WTC11 (cell line): ENCODE data around the gene GCFC2. TPM values are rescaled to one million over a fixed set of nuclear protein-coding genes. Genes with fewer than 3 reads are reported as not detected.

Experiments used
- ATAC-seq: fragments of 200-7000 bp; cut with Tn5 transposase; 2 replicates; pipeline ENCODE4 v1.10.0; 2021; ENCODE audit warnings: mild to moderate bottlenecking, moderate library complexity
- CTCF ChIA-PET: fragments of 300-600 bp; sonication (Branson Sonifier 250); formaldehyde crosslinking; loops from one replicate; lab custom pipeline; 2021; ENCODE audit warnings: antibody characterized with exemption; lab: Charles Lee
- POLR2A ChIA-PET: fragments of 350-600 bp; sonication (Branson Sonifier 250); formaldehyde crosslinking; loops from one replicate; lab custom pipeline; 2021; ENCODE audit warnings: antibody characterized with exemption; lab: Charles Lee
- DNase-seq: peaks from one replicate; pipeline ENCODE4 v3.0.0; 2021; ENCODE audit warnings: low spot score
- H3K27ac Mint-ChIP-seq: 2 replicates; pipeline ENCODE4 v1.8.0; 2021; ENCODE audit warnings: mixed read lengths
- H3K27me3 Mint-ChIP-seq: 2 replicates; pipeline ENCODE4 v1.8.0; 2021; ENCODE audit warnings: low read depth, mild to moderate bottlenecking, moderate library complexity, mixed read lengths
- H3K36me3 Mint-ChIP-seq: 2 replicates; pipeline ENCODE4 v1.8.0; 2021; ENCODE audit warnings: mixed read lengths
- H3K4me1 Mint-ChIP-seq: 2 replicates; pipeline ENCODE4 v1.8.0; 2022; ENCODE audit warnings: mixed read lengths
- H3K4me3 Mint-ChIP-seq: 2 replicates; pipeline ENCODE4 v1.8.0; 2021; ENCODE audit warnings: mild to moderate bottlenecking, moderate library complexity, mixed read lengths
- H3K9me3 Mint-ChIP-seq: 2 replicates; pipeline ENCODE4 v1.8.0; 2021; ENCODE audit warnings: mixed read lengths
- ATF1 ChIP-seq: sonication (generic); formaldehyde crosslinking; IDR thresholded peaks from 2 replicates; pipeline ENCODE4 v1.8.1; 2023; ENCODE audit warnings: mild to moderate bottlenecking, moderate library complexity, missing genetic modification reagents
- ESRRA ChIP-seq: sonication (generic); formaldehyde crosslinking; IDR thresholded peaks from 2 replicates; pipeline ENCODE4 v1.8.1; 2022; ENCODE audit warnings: mild to moderate bottlenecking, missing genetic modification reagents, borderline replicate concordance
- FOXK1 ChIP-seq: sonication (generic); formaldehyde crosslinking; IDR thresholded peaks from 2 replicates; pipeline ENCODE4 v1.8.0; 2022; ENCODE audit warnings: mild to moderate bottlenecking, moderate library complexity, missing genetic modification reagents
- GRHL2 ChIP-seq: fragments of 250-450 bp; sonication (Bioruptor Pico); IDR thresholded peaks from 2 replicates; pipeline ENCODE4 v1.8.0; 2022; ENCODE audit warnings: mild to moderate bottlenecking, moderate library complexity; ENCODE audit not compliant: insufficient replicate concordance, severe bottlenecking
- GTF2I ChIP-seq: fragments of 250-450 bp; sonication (Bioruptor Pico); conservative IDR thresholded peaks from 2 replicates; pipeline ENCODE4 v1.4.0; 2021; ENCODE audit warnings: mild to moderate bottlenecking
- JUN ChIP-seq: sonication (generic); formaldehyde crosslinking; IDR thresholded peaks from 2 replicates; pipeline ENCODE4 v1.8.0; 2023; ENCODE audit warnings: mild to moderate bottlenecking, missing genetic modification reagents
- MXD4 ChIP-seq: fragments of 250-450 bp; sonication (Bioruptor Pico); IDR thresholded peaks from 2 replicates; pipeline ENCODE4 v1.8.0; 2021; ENCODE audit warnings: mild to moderate bottlenecking, moderate library complexity, borderline replicate concordance
- NR1H2 ChIP-seq: sonication (generic); formaldehyde crosslinking; IDR thresholded peaks from 2 replicates; pipeline ENCODE4 v1.9.0; 2021; ENCODE audit warnings: mild to moderate bottlenecking, moderate library complexity, missing genetic modification reagents
- PRRX2 ChIP-seq: fragments of 250-450 bp; sonication (Bioruptor Pico); IDR thresholded peaks from 2 replicates; pipeline ENCODE4 v1.8.0; 2021; ENCODE audit warnings: mild to moderate bottlenecking
- TCF7 ChIP-seq: sonication (generic); formaldehyde crosslinking; IDR thresholded peaks from 2 replicates; pipeline ENCODE4 v1.8.0; 2022; ENCODE audit warnings: mild to moderate bottlenecking, low read depth, missing genetic modification reagents, moderate library complexity
- TP53 ChIP-seq: sonication (generic); formaldehyde crosslinking; IDR thresholded peaks from 2 replicates; pipeline ENCODE4 v1.8.1; 2023; ENCODE audit warnings: mild to moderate bottlenecking, missing genetic modification reagents
- ZNF138 ChIP-seq: sonication (generic); formaldehyde crosslinking; conservative IDR thresholded peaks from 2 replicates; pipeline ENCODE4 v1.8.1; 2022; ENCODE audit warnings: mild to moderate bottlenecking, moderate library complexity, missing genetic modification reagents
- ZNF416 ChIP-seq: fragments of 250-450 bp; sonication (Bioruptor Pico); IDR thresholded peaks from 2 replicates; pipeline ENCODE4 v1.9.0; 2021; ENCODE audit warnings: mild to moderate bottlenecking, inconsistent platforms
- ZNF671 ChIP-seq: fragments of 250-450 bp; sonication (Bioruptor Pico); IDR thresholded peaks from 2 replicates; pipeline ENCODE4 v1.8.0; 2021; ENCODE audit warnings: mild to moderate bottlenecking
- total RNA-seq: library from RNA; stranded (reverse); gene quantifications from 3 replicates; pipeline ENCODE4 v1.2.3, GENCODE V29; 2021
- TF ChIP-seq, protein P1 (sequence below): sonication (generic); formaldehyde crosslinking; conservative IDR thresholded peaks from 2 replicates; pipeline ENCODE4 v1.8.1; 2022; ENCODE audit warnings: mild to moderate bottlenecking, missing genetic modification reagents
- TF ChIP-seq, protein P2 (sequence below): fragments of 250-450 bp; sonication (Bioruptor Pico); IDR thresholded peaks from 2 replicates; pipeline ENCODE4 v2.1.2; 2022; ENCODE audit warnings: mild to moderate bottlenecking, moderate library complexity
- TF ChIP-seq, protein P3 (sequence below): sonication (generic); formaldehyde crosslinking; IDR thresholded peaks from 2 replicates; pipeline ENCODE4 v1.8.1; 2022; ENCODE audit warnings: low read depth, missing genetic modification reagents, borderline replicate concordance
- TF ChIP-seq, protein P4 (sequence below): sonication (generic); formaldehyde crosslinking; IDR thresholded peaks from 2 replicates; pipeline ENCODE4 v1.8.0; 2022; ENCODE audit warnings: missing genetic modification reagents
- TF ChIP-seq, protein P5 (sequence below): sonication (generic); formaldehyde crosslinking; IDR thresholded peaks from 2 replicates; pipeline ENCODE4 v1.8.0; 2022; ENCODE audit warnings: mild to moderate bottlenecking, missing genetic modification reagents
- TF ChIP-seq, protein P6 (sequence below): fragments of 250-450 bp; sonication (Bioruptor Pico); IDR thresholded peaks from 2 replicates; pipeline ENCODE4 v1.9.0; 2021; ENCODE audit warnings: mild to moderate bottlenecking

GCFC2 gene
- total RNA-seq, 1 experiment from 2014 or later = 14.4 TPM

DNA sequence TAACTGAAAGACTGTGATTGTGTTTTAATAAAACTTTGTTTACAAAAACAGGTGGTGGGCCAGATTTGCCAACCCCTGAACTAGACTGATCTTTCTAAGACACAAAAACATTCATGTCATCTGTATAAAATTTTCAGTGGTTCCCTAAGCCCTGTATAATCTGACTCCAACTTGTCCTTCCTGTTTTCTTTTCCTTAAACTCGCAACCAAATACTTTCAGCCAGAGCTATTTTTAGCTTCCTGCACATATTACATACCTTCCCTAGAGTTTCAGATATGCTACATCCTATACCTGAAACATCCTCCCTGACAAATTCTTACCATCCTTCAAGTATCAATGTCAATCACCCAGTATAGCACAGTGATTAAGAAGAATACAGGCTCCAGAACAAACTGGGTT, 4.8 kb downstream of the GCFC2 start:
- no peaks in the 10 kb centered on the region for H3K9me3 Mint-ChIP-seq
- TF ChIP-seq, protein P1, sequence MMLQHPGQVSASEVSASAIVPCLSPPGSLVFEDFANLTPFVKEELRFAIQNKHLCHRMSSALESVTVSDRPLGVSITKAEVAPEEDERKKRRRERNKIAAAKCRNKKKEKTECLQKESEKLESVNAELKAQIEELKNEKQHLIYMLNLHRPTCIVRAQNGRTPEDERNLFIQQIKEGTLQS (CRISPR knock-in tag) = no peak
- TF ChIP-seq TP53 (CRISPR knock-in tag) = no peak
- no peak for TF ChIP-seq ZNF416 (CRISPR knock-in tag)
- no peak for TF ChIP-seq GTF2I (CRISPR knock-in tag)
- peaks cover 12% of the 10 kb centered on the region for H3K4me1 Mint-ChIP-seq
- no peak overlapping the region for H3K27ac Mint-ChIP-seq
- CTCF ChIA-PET = no interaction called here
- DNase-seq = no peak
- POLR2A ChIA-PET = no interaction called here
- H3K4me3 Mint-ChIP-seq = no peak overlapping the region
- no peak for ATAC-seq
- H3K36me3 Mint-ChIP-seq = peaks cover 34% of the 10 kb centered on the region
- H3K27me3 Mint-ChIP-seq = no peaks in the 10 kb centered on the region

DNA sequence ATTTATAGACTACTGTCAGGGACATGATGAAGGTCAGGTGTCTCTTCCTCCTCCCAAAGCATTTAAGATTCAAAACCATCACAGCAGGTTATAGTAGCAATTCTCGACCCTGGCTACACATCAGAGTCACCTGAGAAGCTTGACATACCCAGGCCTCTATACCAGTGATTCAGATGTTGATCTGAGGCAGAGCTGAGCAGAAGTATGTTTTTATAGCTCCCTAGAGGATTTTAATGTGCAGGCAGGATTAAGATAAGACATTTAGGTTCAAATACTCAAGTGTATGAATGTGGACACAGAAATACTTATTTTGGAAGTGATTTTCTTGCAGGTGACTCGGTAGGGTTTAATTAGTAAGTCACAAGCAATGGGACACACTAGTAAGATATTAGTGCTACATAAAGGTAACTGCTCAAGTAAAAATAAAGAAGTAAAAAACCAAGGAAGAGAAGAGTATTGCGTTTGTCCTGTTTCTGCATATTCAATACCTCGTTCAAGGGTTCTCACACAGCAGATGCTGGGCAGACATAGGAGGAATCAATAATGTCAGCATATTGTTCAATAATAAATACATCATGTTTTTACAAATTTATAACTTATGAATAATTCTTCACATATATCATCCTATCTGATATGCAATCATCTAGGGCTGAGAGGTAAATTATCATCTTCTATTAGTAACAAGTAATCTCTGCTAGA, 7.0 kb downstream of the GCFC2 start:
- no peaks in the 10 kb centered on the region for H3K9me3 Mint-ChIP-seq
- no peak for DNase-seq
- ChIA-PET POLR2A (no interaction called here), CTCF (no interaction called here)
- no peak overlapping the region for H3K4me3 Mint-ChIP-seq
- no peaks in the 10 kb centered on the region for H3K27me3 Mint-ChIP-seq
- H3K27ac Mint-ChIP-seq = no peak overlapping the region
- no peak for ATAC-seq
- H3K36me3 Mint-ChIP-seq = peaks cover 46% of the 10 kb centered on the region
- H3K4me1 Mint-ChIP-seq = peaks cover 6% of the 10 kb centered on the region
- TF ChIP-seq TCF7 (CRISPR knock-in tag) (no peak), ATF1 (no peak), MXD4 (CRISPR knock-in tag) (no peak), GRHL2 (CRISPR knock-in tag) (no peak), PRRX2 (CRISPR knock-in tag) (no peak), NR1H2 (CRISPR knock-in tag) (no peak), GTF2I (CRISPR knock-in tag) (no peak), ESRRA (CRISPR knock-in tag) (no peak), ZNF138 (CRISPR knock-in tag) (no peak), ZNF671 (CRISPR knock-in tag) (no peak), JUN (CRISPR knock-in tag) (no peak), FOXK1 (CRISPR knock-in tag) (no peak)
- TF ChIP-seq, protein P2, sequence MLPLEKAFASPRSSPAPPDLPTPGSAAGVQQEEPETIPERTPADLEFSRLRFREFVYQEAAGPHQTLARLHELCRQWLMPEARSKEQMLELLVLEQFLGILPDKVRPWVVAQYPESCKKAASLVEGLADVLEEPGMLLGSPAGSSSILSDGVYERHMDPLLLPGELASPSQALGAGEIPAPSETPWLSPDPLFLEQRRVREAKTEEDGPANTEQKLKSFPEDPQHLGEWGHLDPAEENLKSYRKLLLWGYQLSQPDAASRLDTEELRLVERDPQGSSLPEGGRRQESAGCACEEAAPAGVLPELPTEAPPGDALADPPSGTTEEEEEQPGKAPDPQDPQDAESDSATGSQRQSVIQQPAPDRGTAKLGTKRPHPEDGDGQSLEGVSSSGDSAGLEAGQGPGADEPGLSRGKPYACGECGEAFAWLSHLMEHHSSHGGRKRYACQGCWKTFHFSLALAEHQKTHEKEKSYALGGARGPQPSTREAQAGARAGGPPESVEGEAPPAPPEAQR = no peak
- TF ChIP-seq, protein P3, sequence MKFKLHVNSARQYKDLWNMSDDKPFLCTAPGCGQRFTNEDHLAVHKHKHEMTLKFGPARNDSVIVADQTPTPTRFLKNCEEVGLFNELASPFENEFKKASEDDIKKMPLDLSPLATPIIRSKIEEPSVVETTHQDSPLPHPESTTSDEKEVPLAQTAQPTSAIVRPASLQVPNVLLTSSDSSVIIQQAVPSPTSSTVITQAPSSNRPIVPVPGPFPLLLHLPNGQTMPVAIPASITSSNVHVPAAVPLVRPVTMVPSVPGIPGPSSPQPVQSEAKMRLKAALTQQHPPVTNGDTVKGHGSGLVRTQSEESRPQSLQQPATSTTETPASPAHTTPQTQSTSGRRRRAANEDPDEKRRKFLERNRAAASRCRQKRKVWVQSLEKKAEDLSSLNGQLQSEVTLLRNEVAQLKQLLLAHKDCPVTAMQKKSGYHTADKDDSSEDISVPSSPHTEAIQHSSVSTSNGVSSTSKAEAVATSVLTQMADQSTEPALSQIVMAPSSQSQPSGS (CRISPR knock-in tag) = no peak
- TF ChIP-seq, protein P4, sequence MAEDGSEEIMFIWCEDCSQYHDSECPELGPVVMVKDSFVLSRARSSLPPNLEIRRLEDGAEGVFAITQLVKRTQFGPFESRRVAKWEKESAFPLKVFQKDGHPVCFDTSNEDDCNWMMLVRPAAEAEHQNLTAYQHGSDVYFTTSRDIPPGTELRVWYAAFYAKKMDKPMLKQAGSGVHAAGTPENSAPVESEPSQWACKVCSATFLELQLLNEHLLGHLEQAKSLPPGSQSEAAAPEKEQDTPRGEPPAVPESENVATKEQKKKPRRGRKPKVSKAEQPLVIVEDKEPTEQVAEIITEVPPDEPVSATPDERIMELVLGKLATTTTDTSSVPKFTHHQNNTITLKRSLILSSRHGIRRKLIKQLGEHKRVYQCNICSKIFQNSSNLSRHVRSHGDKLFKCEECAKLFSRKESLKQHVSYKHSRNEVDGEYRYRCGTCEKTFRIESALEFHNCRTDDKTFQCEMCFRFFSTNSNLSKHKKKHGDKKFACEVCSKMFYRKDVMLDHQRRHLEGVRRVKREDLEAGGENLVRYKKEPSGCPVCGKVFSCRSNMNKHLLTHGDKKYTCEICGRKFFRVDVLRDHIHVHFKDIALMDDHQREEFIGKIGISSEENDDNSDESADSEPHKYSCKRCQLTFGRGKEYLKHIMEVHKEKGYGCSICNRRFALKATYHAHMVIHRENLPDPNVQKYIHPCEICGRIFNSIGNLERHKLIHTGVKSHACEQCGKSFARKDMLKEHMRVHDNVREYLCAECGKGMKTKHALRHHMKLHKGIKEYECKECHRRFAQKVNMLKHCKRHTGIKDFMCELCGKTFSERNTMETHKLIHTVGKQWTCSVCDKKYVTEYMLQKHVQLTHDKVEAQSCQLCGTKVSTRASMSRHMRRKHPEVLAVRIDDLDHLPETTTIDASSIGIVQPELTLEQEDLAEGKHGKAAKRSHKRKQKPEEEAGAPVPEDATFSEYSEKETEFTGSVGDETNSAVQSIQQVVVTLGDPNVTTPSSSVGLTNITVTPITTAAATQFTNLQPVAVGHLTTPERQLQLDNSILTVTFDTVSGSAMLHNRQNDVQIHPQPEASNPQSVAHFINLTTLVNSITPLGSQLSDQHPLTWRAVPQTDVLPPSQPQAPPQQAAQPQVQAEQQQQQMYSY (CRISPR knock-in tag) = no peak
- TF ChIP-seq, protein P5, sequence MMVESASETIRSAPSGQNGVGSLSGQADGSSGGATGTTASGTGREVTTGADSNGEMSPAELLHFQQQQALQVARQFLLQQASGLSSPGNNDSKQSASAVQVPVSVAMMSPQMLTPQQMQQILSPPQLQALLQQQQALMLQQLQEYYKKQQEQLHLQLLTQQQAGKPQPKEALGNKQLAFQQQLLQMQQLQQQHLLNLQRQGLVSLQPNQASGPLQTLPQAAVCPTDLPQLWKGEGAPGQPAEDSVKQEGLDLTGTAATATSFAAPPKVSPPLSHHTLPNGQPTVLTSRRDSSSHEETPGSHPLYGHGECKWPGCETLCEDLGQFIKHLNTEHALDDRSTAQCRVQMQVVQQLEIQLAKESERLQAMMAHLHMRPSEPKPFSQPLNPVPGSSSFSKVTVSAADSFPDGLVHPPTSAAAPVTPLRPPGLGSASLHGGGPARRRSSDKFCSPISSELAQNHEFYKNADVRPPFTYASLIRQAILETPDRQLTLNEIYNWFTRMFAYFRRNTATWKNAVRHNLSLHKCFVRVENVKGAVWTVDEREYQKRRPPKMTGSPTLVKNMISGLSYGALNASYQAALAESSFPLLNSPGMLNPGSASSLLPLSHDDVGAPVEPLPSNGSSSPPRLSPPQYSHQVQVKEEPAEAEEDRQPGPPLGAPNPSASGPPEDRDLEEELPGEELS (CRISPR knock-in tag) = no peak
- TF ChIP-seq, protein P6, sequence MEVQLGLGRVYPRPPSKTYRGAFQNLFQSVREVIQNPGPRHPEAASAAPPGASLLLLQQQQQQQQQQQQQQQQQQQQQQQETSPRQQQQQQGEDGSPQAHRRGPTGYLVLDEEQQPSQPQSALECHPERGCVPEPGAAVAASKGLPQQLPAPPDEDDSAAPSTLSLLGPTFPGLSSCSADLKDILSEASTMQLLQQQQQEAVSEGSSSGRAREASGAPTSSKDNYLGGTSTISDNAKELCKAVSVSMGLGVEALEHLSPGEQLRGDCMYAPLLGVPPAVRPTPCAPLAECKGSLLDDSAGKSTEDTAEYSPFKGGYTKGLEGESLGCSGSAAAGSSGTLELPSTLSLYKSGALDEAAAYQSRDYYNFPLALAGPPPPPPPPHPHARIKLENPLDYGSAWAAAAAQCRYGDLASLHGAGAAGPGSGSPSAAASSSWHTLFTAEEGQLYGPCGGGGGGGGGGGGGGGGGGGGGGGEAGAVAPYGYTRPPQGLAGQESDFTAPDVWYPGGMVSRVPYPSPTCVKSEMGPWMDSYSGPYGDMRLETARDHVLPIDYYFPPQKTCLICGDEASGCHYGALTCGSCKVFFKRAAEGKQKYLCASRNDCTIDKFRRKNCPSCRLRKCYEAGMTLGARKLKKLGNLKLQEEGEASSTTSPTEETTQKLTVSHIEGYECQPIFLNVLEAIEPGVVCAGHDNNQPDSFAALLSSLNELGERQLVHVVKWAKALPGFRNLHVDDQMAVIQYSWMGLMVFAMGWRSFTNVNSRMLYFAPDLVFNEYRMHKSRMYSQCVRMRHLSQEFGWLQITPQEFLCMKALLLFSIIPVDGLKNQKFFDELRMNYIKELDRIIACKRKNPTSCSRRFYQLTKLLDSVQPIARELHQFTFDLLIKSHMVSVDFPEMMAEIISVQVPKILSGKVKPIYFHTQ = no peak
